ENCODE results near the gene NFIB. TPM values are rescaled to one million over a fixed set of nuclear protein-coding genes. Genes with fewer than 3 reads are reported as not detected.

NFIB gene
- polyA plus RNA-seq, 3 donors, result not detected

DNA sequence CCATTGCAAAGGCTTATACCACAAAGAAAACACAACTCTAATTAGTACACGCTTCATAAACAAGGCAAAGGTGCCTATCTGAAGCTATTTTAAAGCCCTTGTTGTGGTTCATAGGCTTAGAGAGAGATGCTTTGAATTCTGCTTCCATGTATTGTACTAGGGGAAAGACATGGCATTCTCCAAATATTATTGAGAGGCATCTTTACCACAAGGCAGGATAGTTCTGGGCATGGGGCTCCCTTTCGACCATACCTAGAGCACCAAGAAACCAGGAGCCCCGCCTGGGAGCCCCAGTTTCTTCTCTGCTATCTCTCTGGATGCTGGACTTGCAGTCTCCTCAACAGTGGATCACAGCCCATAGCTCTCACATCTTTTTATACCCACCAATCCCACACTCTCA, 93.7 kb downstream of the NFIB start:
- Histone ChIP-seq H3K9me3 (replicated peaks in 1 of 2; ENCODE audit: control insufficient read depth in 1 of 2, insufficient read depth in 1 of 2, low read length in 2 of 2) (no peaks in the 10 kb centered on the region), H3K4me2 (replicated peaks; ENCODE audit: extremely low read depth, low read length, poor library complexity, severe bottlenecking) (no peak overlapping the region), H3K79me2 (ENCODE audit: insufficient read depth, low read length) (no peaks in the 10 kb centered on the region), H3K9ac (ENCODE audit: insufficient read depth, low read length, poor library complexity, severe bottlenecking) (no peak overlapping the region), H3K27ac (ENCODE audit: low read depth in 1 of 2, low read length in 2 of 2) (no peak overlapping the region), H4K20me1 (ENCODE audit: insufficient read depth, low read length) (no peaks in the 10 kb centered on the region), H3K4me1 (ENCODE audit: control insufficient read depth in 1 of 2, insufficient read depth in 2 of 2, low read length in 2 of 2) (no peaks in the 10 kb centered on the region), H3K4me3 (replicated peaks in 1 of 3; ENCODE audit: low read depth in 2 of 3, low read length in 3 of 3) (no peak overlapping the region), H2AFZ (ENCODE audit: insufficient read depth, low read depth, low read length, poor library complexity, severe bottlenecking) (no peak overlapping the region), H3K27me3 (ENCODE audit: control insufficient read depth in 2 of 2, insufficient read depth in 2 of 2, low read length in 2 of 2) (no peaks in the 10 kb centered on the region), H3K36me3 (replicated peaks in 1 of 2; ENCODE audit: control insufficient read depth in 1 of 2, insufficient read depth in 2 of 2, low read length in 2 of 2) (no peaks in the 10 kb centered on the region)
- no peak overlapping the region for H3K4me3 Mint-ChIP-seq
- WGBS (ENCODE audit: insufficient coverage), result 86% methylated on average over 2 of the region's 3 CpGs
- TF ChIP-seq, protein P1, sequence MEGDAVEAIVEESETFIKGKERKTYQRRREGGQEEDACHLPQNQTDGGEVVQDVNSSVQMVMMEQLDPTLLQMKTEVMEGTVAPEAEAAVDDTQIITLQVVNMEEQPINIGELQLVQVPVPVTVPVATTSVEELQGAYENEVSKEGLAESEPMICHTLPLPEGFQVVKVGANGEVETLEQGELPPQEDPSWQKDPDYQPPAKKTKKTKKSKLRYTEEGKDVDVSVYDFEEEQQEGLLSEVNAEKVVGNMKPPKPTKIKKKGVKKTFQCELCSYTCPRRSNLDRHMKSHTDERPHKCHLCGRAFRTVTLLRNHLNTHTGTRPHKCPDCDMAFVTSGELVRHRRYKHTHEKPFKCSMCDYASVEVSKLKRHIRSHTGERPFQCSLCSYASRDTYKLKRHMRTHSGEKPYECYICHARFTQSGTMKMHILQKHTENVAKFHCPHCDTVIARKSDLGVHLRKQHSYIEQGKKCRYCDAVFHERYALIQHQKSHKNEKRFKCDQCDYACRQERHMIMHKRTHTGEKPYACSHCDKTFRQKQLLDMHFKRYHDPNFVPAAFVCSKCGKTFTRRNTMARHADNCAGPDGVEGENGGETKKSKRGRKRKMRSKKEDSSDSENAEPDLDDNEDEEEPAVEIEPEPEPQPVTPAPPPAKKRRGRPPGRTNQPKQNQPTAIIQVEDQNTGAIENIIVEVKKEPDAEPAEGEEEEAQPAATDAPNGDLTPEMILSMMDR (IDR thresholded peaks at IDR 0.05), result no peak
- H3K27ac Mint-ChIP-seq, result no peak overlapping the region
- intact Hi-C loops (cut with micrococcal nuclease), result no loop called here
- H3K36me3 Mint-ChIP-seq, result no peaks in the 10 kb centered on the region
- H3K4me1 Mint-ChIP-seq, result no peaks in the 10 kb centered on the region
- peaks cover 0 to 5% (median 2%) of the 10 kb centered on the region in 7 donors for H3K9me3 Mint-ChIP-seq
- DNase-seq, result no peak
- peaks cover 0 to 2% (median 1%) of the 10 kb centered on the region in 3 donors for H3K27me3 Mint-ChIP-seq (ENCODE audit: low read depth in 3 of 3)

DNA sequence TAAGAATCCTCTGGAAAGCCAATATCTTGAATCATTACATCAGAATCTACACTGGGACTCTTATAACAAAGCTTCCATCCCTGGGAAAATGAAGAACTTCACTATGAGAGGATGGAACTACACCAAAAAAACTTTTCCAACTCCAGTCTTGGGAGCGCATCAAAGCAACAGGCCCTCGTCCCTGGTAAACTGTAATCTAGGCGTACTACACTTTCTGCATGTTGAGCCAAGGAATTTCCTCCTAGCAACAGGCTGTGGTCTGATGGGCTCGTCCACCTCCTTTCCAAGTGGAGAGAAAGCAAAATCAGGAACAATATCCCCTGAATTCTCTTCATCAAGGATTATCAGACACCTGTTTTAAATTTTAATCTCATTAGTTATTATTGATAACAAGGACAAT, 94.1 kb downstream of the NFIB start:
- H3K27ac ChIP-seq (ENCODE audit: low read depth in 1 of 2, low read length in 2 of 2), result no peak overlapping the region
- H3K4me2 ChIP-seq (replicated peaks; ENCODE audit: extremely low read depth, low read length, poor library complexity, severe bottlenecking), result no peak overlapping the region
- no peak overlapping the region for H3K4me3 Mint-ChIP-seq
- no peak overlapping the region for H2AFZ ChIP-seq (ENCODE audit: insufficient read depth, low read depth, low read length, poor library complexity, severe bottlenecking)
- intact Hi-C loops (cut with micrococcal nuclease), result no loop called here
- H3K27ac Mint-ChIP-seq, result no peak overlapping the region
- H3K9me3 Mint-ChIP-seq, result peaks cover 0 to 5% (median 2%) of the 10 kb centered on the region in 7 donors
- TF ChIP-seq, protein P1 (IDR thresholded peaks at IDR 0.05), result no peak
- DNase-seq, result no peak
- no peaks in the 10 kb centered on the region for H3K4me1 Mint-ChIP-seq
- no peaks in the 10 kb centered on the region for H3K36me3 ChIP-seq (replicated peaks in 1 of 2; ENCODE audit: control insufficient read depth in 1 of 2, insufficient read depth in 2 of 2, low read length in 2 of 2)
- peaks cover 0 to 2% (median 1%) of the 10 kb centered on the region in 3 donors for H3K27me3 Mint-ChIP-seq (ENCODE audit: low read depth in 3 of 3)
- H3K4me1 ChIP-seq (ENCODE audit: control insufficient read depth in 1 of 2, insufficient read depth in 2 of 2, low read length in 2 of 2), result no peaks in the 10 kb centered on the region
- H3K4me3 ChIP-seq (replicated peaks in 1 of 3; ENCODE audit: low read depth in 2 of 3, low read length in 3 of 3), result no peak overlapping the region
- H3K79me2 ChIP-seq (ENCODE audit: insufficient read depth, low read length), result no peaks in the 10 kb centered on the region
- no peaks in the 10 kb centered on the region for H3K9me3 ChIP-seq (replicated peaks in 1 of 2; ENCODE audit: control insufficient read depth in 1 of 2, insufficient read depth in 1 of 2, low read length in 2 of 2)
- H3K36me3 Mint-ChIP-seq, result no peaks in the 10 kb centered on the region
- H3K9ac ChIP-seq (ENCODE audit: insufficient read depth, low read length, poor library complexity, severe bottlenecking), result no peak overlapping the region
- WGBS (ENCODE audit: insufficient coverage), result 100% methylated on average over 3 of the region's 4 CpGs
- no peaks in the 10 kb centered on the region for H4K20me1 ChIP-seq (ENCODE audit: insufficient read depth, low read length)
- no peaks in the 10 kb centered on the region for H3K27me3 ChIP-seq (ENCODE audit: control insufficient read depth in 2 of 2, insufficient read depth in 2 of 2, low read length in 2 of 2)

Data from CD14-positive monocyte (primary cell).